ENCODE results near the gene PTMS. TPM values are rescaled to one million over a fixed set of nuclear protein-coding genes. Genes with fewer than 3 reads are reported as not detected.

The PTMS gene
- 100 to 1,000 TPM; 423 to 607 (median 561) TPM for total RNA-seq (2021; fragmentation: NEBNext Ultra II Directional; extraction: Animal tissue kit (Norgen Biotek cat#: 25700))
- long read RNA-seq, transcript PTMS-207 (5 exons, 1,150 nt): major isoform, 18 of 78 reads
- long read RNA-seq, partial matches to known transcripts: 58 of 78 reads
- long read RNA-seq, other reads (novel, unspliced or antisense): 2 of 78 reads

GRCh38 chr12:6765634-6766581, at the start of gene PTMS:
PTMS (plus strand) TSS chr12:6766363; CDS start chr12:6766706, 343 bp downstream.
- H3K27me3 Mint-ChIP-seq (ENCODE audit: insufficient read depth): peaks cover 4% of the 10 kb centered on the region; the same call in 1 of the 2 replicates
- H3K4me1 Mint-ChIP-seq (ENCODE audit: low read depth): peaks cover 61% of the 10 kb centered on the region
- peak; percentile 82 for DNase-seq
- peak within 1 kb of the TSS; percentile 90 for H3K27ac Mint-ChIP-seq
- H3K36me3 Mint-ChIP-seq (ENCODE audit: low read depth): peaks cover 5% of the 10 kb centered on the region
- peak within 1 kb of the TSS; percentile 93 for H3K4me3 Mint-ChIP-seq
- no peak for TF ChIP-seq CTCF (IDR thresholded peaks at IDR 0.05)
- no peaks in the 10 kb centered on the region for H3K9me3 Mint-ChIP-seq

- DNase-seq: no peak
- no peaks in the 10 kb centered on the region for H3K9me3 Mint-ChIP-seq
- H3K4me1 Mint-ChIP-seq (ENCODE audit: low read depth): no peaks in the 10 kb centered on the region
- no peak overlapping the region for H3K4me3 Mint-ChIP-seq
- peaks cover 2% of the 10 kb centered on the region for H3K27me3 Mint-ChIP-seq (ENCODE audit: insufficient read depth)
- no peaks in the 10 kb centered on the region for H3K36me3 Mint-ChIP-seq (ENCODE audit: low read depth)
- H3K27ac Mint-ChIP-seq: no peak overlapping the region
- TF ChIP-seq CTCF (IDR thresholded peaks at IDR 0.05): no peak
Observed at GRCh38 chr12:6716874-6717437, 49.2 kb upstream of the PTMS start.

GRCh38 chr12:6722863-6723262, 43.3 kb upstream of the PTMS start:
- H3K27ac Mint-ChIP-seq: no peak overlapping the region; the same call in 1 of the 2 replicates
- peak overlapping the region; percentile 92; the same call in 1 of the 2 replicates for H3K4me3 Mint-ChIP-seq
- DNase-seq: no peak

GRCh38 chr12:6723607-6724408, 42.4 kb upstream of the PTMS start, which contains the start of gene COPS7A:
COPS7A (plus strand) TSS chr12:6724046; CDS start chr12:6724657, 611 bp downstream.
- H3K4me3 Mint-ChIP-seq: peak within 1 kb of the TSS; percentile 92
- H3K4me1 Mint-ChIP-seq (ENCODE audit: low read depth): peaks cover 25% of the 10 kb centered on the region
- H3K27ac Mint-ChIP-seq: peak within 1 kb of the TSS; percentile 94
- H3K36me3 Mint-ChIP-seq (ENCODE audit: low read depth): no peaks in the 10 kb centered on the region; the same call in 1 of the 2 replicates
- 0 out of 2 replicates have a peak, but pooled peaks have one; percentile 9 for TF ChIP-seq CTCF (IDR thresholded peaks at IDR 0.05)
- DNase-seq: peak; percentile 98
- H3K9me3 Mint-ChIP-seq: no peaks in the 10 kb centered on the region
- no peaks in the 10 kb centered on the region; the same call in none of the 2 replicates for H3K27me3 Mint-ChIP-seq (ENCODE audit: insufficient read depth)

More at GRCh38 chr12:6722863-6723262, 43.3 kb upstream of the PTMS start:
- no peaks in the 10 kb centered on the region; the same call in none of the 2 replicates for H3K27me3 Mint-ChIP-seq (ENCODE audit: insufficient read depth)
- TF ChIP-seq CTCF (IDR thresholded peaks at IDR 0.05): no peak
- H3K9me3 Mint-ChIP-seq: no peaks in the 10 kb centered on the region
- peaks cover 25% of the 10 kb centered on the region for H3K4me1 Mint-ChIP-seq (ENCODE audit: low read depth)
- no peaks in the 10 kb centered on the region; the same call in 1 of the 2 replicates for H3K36me3 Mint-ChIP-seq (ENCODE audit: low read depth)

- H3K4me1 Mint-ChIP-seq (ENCODE audit: low read depth): peaks cover 25% of the 10 kb centered on the region
- peak overlapping the region; percentile 94 for H3K27ac Mint-ChIP-seq
Observed at GRCh38 chr12:6724409-6724797, 41.8 kb upstream of the PTMS start.

More at GRCh38 chr12:6724409-6724797, 41.8 kb upstream of the PTMS start:
- H3K27me3 Mint-ChIP-seq (ENCODE audit: insufficient read depth): no peaks in the 10 kb centered on the region; the same call in none of the 2 replicates
- DNase-seq: no peak
- H3K4me3 Mint-ChIP-seq: peak overlapping the region; percentile 92
- no peak for TF ChIP-seq CTCF (IDR thresholded peaks at IDR 0.05)
- H3K9me3 Mint-ChIP-seq: no peaks in the 10 kb centered on the region
- H3K36me3 Mint-ChIP-seq (ENCODE audit: low read depth): no peaks in the 10 kb centered on the region; the same call in 1 of the 2 replicates

Measured in HFFc6 (cell line).